KOPT-K1 (cell line): ENCODE data around the gene PLOD1.
"Not testable (repeated sequence)": the region's sequence is repeated elsewhere in the genome, so short reads cannot be mapped to it uniquely, and the experiment has no call there.

Experiments used
- H3K27ac ChIP-seq: fragments of 200-600 bp; sonication (generic); 2 replicates; pipeline ENCODE4 v1.5.1; 2016; ENCODE audit warnings: antibody characterized with exemption, mild to moderate bottlenecking, low read depth, low read length; ENCODE audit not compliant: poor library complexity, severe bottlenecking
- H3K36me3 ChIP-seq: fragments of 200-600 bp; sonication (generic); 2 replicates; pipeline ENCODE4 v1.5.1; 2017; ENCODE audit warnings: antibody characterized with exemption, mild to moderate bottlenecking, low read length, moderate library complexity; ENCODE audit not compliant: insufficient read depth
- H3K9me3 ChIP-seq: fragments of 200-600 bp; sonication (generic); 2 replicates; pipeline ENCODE4 v1.5.1; 2017; ENCODE audit warnings: antibody characterized with exemption, low read length, mild to moderate bottlenecking; ENCODE audit not compliant: insufficient read depth, poor library complexity, severe bottlenecking

Gene PLOD1

DNA sequence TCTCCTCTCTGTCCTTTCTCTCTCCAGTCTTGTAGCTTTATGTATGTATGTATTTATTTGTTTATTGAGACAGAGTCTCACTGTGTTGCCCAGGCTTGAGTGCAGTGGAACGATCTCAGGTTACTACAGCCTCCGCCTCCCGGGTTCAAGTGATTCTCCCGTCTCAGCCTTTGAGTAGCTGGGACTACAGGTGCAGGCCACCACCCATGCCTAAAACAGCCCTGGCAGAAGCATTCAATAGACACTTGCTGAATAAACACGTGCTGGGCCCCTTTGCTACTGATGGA is 10.7 kb upstream of the PLOD1 start:
- H3K27ac ChIP-seq, result no peak overlapping the region
- H3K9me3 ChIP-seq, result no peaks in the 10 kb centered on the region
- H3K36me3 ChIP-seq, result peaks cover 57% of the 10 kb centered on the region

DNA sequence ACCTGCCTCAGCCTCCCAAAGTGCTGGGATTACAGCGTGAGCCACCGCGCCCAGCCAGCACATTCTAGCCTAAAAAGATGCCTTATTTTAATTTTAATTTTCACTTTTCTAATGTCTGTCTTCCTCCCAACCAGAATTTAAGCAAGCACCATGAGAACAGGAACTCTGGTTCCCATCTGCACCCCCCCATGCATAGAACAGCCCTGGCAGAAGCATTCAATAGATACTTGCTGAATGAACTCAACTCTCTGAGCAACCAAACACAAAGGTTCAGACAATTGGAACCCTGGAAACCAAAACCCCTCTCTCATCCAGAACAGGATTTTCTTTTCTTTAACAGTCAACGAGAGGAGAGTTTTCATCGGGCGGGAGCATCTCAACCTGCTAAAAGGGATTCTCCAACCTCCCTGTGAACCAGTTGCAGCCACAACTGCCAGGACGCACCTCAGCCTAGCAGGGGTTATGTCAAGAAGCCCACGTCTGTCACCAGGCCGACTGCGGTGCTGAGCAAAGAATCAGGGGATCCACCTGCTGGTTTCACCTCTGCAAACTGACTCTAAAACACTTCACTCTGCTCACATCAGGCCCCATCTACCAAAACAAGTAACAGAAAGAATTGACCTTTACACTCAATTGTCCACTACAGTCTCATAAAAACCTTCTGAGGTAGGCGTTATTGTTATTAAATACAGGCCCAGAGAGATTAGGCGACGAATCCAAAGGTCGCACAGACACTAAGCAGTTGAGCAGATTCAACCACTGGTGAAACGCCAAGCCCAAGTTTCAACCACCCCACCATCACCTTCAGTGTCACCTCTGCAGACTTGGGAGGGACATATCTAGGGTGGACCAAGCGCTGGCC is 10.0 kb upstream of the PLOD1 start:
- peaks cover 49% of the 10 kb centered on the region for H3K36me3 ChIP-seq
- no peaks in the 10 kb centered on the region for H3K9me3 ChIP-seq
- H3K27ac ChIP-seq, result peak overlapping the region; percentile 56

DNA sequence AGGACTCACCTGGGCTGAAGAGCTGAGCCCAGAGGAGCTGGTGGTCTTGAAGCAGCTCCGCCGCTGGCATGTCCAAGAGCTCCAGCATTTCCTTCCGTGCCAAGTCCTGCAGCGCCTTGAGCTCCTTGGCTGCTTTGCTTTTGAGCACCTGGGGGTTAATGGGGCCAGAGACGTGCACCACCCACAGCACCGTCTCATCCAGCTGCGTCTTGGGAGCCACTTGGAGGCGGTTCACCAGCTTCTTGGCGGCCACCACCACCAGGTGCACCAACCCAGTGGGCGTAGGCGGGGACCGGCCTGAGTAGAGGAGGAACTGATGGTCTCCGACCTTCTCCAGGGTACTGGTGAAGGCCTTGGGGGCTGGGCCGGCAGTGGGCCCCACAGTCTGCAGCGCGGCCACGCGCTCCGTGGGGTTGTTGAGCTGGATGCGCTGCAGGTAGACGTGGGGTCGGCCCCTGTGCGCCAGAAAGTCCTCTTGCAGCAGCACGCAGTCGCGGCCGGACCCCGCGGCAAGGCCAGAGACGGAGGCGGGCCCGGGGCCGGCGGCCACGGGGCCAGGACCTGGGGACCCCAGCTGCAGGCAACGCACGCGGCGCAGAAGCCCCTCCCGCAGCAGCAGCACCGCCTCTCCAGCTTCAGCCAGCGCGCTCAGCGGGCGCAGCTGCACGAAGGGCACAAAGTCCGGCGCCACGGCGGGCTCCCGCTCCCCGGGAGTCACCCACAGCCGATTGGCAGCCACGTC is 9.2 kb upstream of the PLOD1 start:
- H3K9me3 ChIP-seq, result not testable (repeated sequence)
- peaks cover 41% of the 10 kb centered on the region for H3K36me3 ChIP-seq
- H3K27ac ChIP-seq, result peak overlapping the region; percentile 56

DNA sequence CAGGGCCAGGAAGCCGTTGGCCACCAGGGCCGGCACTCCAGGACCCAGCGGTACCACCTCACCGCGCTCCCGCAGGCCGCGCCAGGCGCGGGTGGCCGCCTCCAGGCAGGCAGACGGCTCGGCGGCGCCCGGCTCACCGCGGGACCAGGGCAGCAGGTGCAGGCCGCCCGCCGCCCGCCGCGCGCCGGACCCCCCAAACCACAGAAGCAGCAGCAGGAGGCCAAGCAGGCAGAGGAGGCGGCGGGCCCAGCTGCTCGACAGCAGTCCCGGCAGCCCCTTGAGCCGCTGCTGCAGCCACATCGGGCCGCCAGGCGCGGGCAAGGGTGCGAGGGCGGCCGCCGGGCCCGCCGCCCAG is 8.6 kb upstream of the PLOD1 start:
- Histone ChIP-seq H3K36me3 (peaks cover 36% of the 10 kb centered on the region), H3K27ac (peak overlapping the region; percentile 56), H3K9me3 (no peaks in the 10 kb centered on the region)

DNA sequence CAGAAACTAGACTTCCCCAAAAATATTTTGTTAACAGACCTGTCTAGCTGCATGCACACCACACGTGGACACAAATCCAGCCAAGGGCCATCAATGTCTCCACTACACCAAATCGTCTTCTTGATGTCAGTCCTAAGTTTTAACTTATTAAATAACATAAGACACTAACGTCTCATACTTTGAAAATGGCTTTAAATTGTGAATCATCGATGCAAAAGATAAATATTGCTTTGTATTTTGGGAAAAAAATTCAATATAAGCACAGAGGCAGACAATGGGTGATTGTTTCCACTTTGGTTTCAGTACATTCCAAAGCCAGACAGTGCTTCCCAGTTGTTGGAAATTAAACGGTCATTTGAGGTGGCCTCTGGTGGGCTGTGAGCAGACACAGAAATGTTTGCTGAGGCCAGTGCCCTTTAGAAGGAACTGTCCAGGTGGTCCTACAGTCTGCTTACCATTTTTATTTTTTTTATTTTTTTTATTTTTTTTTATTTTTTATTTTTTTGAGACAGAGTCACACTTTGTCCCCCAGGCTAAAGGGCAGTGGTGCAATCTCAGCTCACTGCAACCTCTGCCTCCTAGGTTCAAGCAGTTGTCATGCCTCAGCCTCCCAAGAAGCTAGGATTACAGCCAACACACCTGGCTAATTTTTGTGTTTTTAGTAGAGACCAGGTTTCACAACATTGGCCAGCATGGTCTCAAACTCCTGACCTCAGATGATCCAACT is 6.5 kb upstream of the PLOD1 start:
- H3K9me3 ChIP-seq, result no peaks in the 10 kb centered on the region
- no peak overlapping the region for H3K27ac ChIP-seq
- peaks cover 17% of the 10 kb centered on the region for H3K36me3 ChIP-seq

DNA sequence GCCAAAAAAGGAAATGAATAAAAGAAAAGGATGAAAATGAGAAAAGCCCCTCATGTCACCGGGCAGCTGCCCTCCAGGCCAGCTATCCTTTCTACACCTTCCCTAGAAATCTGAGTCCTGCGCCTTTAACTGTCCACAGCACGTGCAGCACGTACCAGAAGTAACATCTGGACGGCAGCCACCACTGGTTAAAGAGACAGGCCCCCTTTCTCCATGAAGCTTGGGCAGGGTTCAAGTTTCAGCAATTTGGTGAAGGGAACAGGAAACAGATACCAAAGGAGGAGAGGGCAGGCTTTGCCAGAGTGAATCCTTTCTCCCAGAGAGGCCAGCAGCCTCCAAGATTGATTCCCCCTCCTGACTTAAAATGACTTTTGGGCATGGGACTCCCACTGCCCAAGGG is 4.7 kb upstream of the PLOD1 start:
- H3K36me3 ChIP-seq, result no peaks in the 10 kb centered on the region
- no peaks in the 10 kb centered on the region for H3K9me3 ChIP-seq
- no peak overlapping the region for H3K27ac ChIP-seq

DNA sequence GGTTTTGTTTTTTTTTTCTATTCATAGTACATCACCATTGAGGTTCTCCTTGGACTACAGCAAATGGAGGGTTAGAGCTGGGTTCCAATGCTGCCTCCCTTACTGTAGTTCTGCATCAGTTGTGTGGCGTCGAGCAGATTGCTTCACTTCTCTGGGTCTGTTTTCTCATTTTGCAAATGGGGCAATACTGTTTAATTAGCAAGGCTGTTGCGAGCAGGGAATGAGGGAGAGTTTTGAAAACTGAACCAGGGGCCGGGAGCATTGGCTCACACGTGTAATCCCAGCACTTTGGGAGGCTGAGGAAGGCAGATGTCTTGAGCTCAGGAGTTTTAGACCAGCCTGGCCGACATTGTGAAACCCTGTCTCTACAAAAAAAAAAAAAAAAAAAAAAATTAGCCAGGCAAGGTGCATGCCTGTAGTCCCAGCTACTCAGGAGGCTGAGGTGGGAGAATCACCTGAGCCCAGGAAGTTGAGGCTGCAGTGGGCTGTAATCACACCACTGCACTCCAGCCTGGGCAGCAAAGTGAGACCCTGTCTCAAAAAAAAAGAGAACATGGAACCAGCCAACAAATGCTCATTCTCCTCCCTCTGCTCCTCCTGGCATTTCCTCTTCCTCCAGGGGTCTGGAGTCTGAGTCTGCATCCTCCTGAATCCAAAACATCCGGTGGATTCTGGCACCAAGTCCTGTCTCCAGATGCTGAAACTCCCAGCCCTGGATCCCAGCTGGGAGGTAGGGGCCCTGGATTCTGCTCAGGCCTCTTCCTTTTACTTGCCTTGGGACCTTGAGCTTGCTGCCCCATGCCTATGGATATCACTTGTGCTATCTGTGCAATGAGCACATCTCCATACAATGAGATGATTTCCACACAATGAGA is 3.7 kb upstream of the PLOD1 start:
- Histone ChIP-seq H3K27ac (no peak overlapping the region), H3K9me3 (no peaks in the 10 kb centered on the region), H3K36me3 (no peaks in the 10 kb centered on the region)

DNA sequence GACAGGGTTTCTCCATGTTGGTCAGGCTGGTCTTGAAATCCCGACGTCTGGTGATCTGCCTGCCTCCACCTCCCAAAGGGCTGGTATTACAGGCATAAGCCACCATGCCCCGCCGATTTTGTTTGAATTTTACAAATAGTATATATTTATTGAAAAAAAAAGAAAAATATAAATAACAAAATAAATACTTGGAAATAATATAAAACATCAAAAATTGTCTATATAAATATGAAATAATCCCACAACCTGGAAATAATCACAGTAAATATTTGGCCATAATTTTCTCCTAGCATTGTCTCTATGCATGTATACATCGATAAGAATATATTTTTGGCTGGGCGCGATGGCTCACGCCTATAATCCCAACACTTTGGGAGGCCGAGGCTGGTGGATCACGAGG is 2.7 kb upstream of the PLOD1 start:
- Histone ChIP-seq H3K9me3 (no peaks in the 10 kb centered on the region), H3K27ac (no peak overlapping the region), H3K36me3 (no peaks in the 10 kb centered on the region)

DNA sequence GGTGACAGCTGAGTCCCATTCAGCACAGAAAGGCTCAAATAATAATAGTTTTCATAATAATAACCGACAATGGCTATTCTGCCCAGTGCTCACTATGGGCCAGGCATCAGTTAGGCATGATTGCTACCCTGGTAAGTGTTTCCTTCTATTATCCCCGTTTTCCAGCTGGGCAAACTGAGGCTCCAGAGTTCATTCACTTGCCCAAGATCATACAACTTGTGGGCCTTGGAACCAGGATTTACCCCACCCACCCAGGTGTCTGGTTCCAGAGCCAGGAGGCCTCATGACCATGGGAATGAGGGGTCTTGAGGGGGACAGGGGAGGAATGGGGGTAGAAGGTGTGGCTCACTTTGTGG is 518 bp downstream of the PLOD1 start:
- Histone ChIP-seq H3K27ac (peak overlapping the region; percentile 72), H3K9me3 (no peaks in the 10 kb centered on the region), H3K36me3 (no peaks in the 10 kb centered on the region)

DNA sequence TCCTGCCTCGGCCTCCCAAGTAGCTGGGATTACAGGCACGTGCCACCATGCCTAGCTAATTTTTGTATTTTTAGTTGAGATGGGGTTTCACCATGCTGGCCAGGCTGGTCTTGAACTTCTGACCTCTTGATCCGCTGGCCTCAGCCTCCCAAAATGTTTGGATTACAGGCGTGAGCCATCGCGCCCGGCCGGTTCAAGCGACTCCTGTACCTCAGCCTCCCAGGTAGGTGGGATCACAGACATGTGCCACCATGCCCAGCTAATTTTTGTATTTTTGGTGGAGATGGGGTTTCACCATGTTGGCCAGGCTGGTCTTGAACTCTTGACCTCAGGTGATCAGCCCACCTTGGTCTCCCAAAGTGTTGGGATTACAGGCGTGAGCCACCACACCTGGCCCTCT is 1.2 kb downstream of the PLOD1 start:
- H3K9me3 ChIP-seq, H3K27ac ChIP-seq, H3K36me3 ChIP-seq: not testable (repeated sequence)

DNA sequence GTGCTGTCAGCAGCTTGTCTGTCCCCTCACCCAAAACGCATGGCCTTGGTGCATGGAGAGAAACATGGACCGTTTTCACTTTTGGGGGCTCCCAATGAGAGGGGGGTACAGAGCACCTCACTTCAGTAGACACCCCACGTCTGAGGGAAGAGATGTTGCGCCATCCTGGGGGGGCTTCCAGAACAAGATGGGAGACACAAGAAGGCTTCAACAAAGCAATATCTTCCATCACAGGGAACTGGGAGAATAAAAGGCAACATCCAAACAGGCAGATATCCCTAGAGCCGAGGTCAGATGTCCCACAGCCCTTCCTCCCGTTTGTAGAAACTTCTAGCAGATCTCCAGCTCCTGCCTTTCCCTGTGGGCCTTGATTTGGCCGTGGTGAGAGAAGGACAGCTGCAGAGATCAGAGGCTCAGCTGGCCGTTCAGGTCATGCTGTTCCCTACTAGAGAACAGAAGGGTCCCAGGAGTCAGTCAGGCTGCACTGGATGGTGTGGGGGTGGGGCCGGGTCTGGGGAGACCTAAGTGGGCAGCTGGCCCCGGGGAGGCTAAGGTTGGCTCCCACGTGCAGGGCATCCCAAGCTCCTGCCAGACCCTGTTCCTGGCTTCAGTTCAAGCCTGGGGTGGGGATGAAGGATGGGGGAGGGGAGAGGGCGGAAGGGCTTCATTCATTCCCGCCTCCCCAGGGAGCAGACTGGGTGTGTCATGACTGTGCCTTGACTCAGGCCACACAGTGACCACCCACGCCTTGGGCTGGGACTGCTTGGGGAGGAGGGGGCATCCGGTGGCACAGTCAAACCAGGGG is 4.4 kb downstream of the PLOD1 start:
- Histone ChIP-seq H3K9me3 (no peaks in the 10 kb centered on the region), H3K27ac (no peak overlapping the region), H3K36me3 (no peaks in the 10 kb centered on the region)

DNA sequence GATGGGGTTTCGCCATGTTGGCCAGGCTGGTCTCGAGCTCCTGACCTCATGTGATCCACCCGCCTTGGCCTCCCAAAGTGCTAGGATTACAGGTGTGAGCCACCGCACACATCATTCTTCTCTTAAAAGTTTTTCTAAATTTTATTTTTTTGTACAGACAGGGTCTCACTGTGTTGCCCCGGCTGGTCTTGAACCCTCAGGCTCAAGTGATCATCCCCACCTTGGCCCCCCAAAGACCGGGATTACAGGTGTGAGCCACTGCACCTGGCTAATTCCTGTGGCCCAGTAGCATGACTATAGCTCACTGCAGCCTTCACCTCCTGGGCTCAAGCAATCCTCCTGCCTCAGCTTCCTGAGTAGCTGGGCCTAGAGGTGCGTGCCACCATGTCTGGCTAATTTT is 5.3 kb downstream of the PLOD1 start:
- H3K9me3 ChIP-seq, H3K27ac ChIP-seq, H3K36me3 ChIP-seq: not testable (repeated sequence)

DNA sequence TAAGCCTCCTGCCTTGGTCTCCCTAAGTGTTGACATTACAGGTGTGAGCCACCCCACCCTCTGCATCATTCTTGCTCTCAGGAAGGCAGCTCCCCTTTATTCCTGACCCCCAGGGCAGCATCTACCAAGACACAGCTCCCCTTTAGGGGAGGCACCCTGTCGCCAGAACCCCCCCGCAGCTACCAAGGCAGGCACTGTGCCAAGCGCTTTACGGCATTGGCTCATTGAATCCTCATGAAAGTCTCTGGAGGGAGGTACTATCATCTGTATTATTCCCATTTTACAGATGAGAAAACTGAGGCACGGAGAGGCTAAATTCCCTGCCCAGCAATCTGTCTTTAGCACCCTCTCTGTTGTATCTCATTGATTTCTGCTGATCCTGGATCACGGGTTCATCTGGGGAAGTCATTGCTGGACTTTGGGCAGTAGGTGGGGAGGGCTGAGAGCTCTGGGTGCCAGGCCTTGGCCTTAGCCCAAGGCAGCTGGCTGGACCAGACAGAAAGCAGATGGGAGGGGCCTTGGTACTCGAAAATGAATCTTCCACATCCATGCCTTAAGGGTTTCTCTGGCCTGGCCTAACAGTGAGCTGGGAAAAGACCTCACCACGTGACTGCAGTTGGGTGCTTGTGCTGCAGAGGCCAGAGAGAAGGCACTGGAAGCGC is 5.9 kb downstream of the PLOD1 start:
- Histone ChIP-seq H3K27ac (no peak overlapping the region), H3K9me3 (no peaks in the 10 kb centered on the region), H3K36me3 (no peaks in the 10 kb centered on the region; the same call in 1 of the 2 replicates)

DNA sequence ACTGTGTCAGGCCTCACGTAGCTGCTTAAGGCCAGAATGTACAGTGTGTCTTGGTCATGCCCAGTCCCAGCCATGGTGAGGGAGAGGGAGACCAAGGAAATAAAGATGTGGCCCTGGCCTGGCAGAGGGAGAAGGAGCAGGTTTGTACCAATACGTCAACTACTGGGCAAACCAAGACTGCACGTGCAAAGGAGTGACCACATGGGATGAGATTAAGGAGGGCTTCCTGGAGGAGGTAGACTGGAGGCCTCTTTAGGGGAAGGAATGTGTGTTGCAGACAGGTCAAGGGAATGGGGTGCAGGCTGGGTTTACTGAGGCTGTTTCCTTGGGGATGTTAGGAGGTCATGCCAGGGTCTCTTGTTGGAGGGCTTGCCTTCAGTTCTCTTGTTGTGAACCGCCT is 7.8 kb downstream of the PLOD1 start:
- Histone ChIP-seq H3K9me3 (no peaks in the 10 kb centered on the region), H3K27ac (no peak overlapping the region), H3K36me3 (no peaks in the 10 kb centered on the region; the same call in 1 of the 2 replicates)
